Stimulated activated CD8-positive, alpha-beta memory T cell treated with anti-CD3 and anti-CD28 coated beads, Interleukin-15, amount 100 ng/mL, for 4 hours (primary cell): ENCODE measurements around the gene NLGN2.
A peak's percentile ranks its signal among the peaks of the same experiment; 100 is the strongest.

Experiments used
- DNase-seq, 2 donors: peaks; one replicate each; pipeline ENCODE4 v3.0.0-alpha.2; 2020; ENCODE audit warnings: low read depth in 2 of 2

Gene NLGN2

DNA sequence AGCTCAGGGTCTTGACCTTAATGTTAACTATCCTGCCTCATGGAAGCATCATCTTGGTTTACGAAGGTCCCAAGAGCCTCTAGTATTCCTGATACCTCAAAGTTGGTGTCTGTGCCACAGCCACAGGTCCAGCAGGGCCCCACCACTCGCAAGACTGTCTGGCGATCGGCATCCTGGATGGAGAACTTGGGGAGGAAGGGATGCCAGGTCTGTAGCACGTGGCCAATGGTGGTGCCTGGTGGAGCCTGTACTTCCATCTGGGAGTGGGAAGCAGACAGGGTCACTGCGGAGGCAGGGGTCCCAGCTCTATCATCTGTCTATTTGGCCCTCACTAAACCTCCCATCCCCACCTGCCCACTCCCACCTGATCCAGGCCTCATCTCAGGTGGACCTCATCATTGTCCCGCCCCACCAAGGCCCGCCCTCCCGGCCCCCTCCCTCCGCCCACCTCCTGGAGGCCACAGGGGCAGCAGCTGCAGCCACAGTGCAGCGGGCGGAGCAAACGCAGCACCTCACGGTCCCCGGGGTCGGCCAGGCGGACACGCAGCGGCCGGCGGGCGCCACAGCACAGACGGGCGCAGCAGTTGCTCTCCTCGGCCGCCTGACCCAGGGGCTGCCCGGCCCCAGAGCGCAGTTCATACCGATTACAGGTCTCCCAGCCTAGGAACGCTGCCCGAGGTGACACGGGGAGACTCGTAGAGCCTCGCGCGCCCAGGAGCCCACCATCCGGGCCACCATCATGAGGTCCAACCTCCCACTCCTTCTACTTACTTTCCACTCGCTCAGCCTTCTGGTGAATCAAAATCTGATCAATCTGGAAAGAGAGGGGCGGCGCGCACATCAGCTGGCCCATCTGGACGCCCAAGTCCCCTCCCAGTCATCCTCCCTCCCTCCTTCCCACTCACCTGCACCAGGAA is 14.7 kb upstream of the NLGN2 start:
- no peak for DNase-seq

DNA sequence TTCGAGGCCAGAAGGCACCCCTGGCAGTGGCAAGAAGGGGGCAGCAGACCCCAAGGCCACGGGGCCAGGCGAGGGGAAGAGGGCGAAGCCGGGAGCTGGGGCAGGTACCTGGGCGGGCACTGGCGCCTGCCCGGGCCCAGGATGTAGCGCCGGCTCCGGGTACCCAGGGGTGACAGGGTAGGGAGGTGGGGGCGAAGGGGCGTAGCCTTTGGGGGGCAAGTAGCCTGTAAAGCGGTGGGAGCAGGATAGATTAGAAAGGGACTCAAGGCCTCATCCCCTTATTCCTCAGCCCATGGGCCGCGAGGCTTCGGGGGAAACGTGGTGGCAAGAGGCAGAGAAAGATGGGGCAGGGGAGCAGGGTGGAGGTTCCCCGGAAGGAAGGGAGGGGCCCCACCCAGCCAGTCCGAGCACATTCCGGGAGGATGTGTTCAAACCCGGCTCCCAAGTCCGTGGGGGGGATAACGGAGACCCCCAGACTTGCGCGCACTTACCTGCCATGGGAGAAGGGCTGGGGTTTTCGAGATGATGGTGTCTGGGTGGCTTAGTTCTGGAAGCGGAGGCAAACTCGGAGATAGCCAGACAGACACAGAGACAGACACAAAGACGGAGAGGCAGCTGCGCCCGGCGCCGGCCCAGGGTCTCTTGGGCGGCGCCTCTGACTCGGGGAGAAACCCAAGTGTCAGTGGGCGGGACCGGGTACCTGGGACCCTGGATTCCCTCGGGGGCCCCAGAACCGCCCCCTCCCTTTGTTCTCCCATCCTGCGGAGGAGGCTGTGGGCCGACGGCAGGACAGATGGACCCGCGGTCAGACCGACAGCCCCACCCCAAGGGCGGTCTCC is 13.8 kb upstream of the NLGN2 start:
- DNase-seq: peak in 1 of 2 donors; percentile 36

DNA sequence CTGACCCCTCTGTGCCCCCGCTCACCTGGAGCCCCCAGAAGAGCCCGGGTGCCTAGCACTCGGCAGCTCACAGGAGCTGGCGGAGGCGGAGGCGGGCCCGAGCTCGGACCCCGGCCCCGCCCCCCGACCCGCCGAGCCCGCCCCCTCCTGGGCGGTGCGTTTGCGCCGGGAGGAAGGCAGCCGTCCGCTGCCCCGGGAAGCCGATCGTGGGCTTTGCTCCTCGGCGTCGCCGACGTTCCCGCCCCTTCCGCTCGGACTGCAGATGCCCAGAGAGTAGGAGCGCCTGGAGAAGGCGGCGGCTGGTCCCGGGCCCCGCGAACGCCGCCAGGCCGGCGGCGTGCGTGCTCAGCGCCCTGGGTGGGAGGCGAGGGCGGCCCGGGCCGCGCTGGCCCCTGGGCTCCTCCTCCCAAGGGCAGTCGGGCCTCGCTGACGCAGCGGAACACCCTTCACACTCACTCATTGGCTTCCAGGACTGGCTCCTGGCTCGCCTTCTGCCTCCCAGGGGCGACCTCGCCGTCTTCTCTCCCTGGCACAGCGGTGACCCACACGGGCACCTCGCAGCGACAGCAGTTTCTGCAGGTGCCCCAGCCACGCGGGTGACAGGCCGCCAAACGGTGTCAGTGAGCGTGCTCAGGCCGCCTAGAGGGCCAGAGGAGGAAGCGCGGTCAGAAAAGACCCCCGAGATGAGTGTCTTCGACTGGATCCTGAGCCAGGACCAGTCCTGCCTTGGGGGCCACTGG is 13.0 kb upstream of the NLGN2 start, which contains the start of gene PLSCR3:
Gene PLSCR3 (minus strand): TSS at position 74 of the 740 bp plus-strand sequence. CDS start 415 bp downstream, outside the sequence.
- peak; percentile 58 to 75 for DNase-seq

DNA sequence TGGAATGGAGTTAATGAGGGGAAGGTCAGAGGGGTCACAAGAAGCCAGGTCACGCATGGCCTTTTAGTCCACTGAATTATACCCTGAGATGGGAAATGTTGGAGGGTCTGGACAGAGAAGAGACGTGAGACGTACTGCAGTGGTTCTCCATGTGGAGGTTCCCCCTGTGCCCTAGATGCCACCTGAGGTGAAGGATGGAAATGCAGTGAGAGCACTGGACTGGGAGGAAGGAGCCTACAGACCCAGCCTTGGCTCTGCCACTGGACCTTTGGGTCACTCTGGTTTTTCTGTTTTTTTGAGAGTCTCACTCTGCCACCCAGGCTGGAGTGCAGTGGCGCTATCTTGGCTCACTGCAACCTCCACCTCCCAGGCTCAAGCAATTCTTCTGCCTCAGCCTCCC is 11.5 kb upstream of the NLGN2 start:
- DNase-seq: no peak

DNA sequence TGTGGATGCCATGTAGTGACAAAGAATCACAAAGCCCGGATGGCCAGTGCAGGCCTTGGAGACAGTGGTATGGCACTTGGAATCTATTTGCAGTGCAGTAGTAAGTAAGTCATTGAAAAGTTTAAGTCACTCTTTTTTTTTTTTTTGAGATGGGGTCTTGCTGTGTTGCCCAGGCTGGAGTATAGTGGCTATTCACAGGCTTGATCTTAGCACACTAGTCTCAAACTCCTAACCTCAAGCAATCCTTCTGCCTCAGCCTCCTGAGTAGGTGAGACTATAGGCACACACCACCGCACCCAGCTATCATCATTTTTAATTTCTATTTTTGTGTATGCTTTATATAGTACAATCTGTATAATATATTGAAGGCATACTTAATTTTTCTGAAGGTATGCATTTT is 9.0 kb upstream of the NLGN2 start:
- DNase-seq: no peak

DNA sequence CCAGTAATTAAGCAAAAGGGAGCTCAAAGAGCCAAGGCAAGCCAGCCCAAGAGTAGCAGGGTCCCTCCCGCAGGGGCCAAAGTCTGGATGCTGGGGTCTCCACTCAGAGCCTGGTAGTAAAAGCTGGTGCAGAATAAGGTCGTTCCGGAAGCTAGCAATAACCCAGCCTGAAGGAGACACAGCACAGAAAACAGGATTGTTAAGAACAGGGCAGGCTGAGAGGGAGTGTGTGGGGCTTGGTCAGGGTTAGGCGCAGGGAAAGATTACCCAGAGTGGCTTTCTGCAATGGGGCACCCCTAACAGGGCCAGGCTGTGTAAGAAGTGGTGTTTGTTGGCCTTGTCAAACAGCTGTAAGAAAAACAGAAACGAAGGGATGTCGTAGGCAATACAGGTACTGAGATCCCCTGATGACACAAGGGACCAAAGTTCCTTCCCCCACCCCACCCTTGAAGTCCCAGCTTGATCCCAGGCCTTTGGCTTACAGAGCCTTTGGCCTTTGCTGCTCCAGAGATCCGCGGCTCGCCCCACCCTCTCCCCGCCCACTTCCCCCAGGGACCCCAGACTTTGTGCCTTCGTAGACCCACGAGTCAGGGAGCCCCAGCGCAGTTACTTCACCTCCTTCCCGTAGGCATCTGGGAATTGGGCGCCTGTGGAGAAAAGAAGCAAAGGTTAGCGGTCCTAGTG is 4.5 kb upstream of the NLGN2 start:
- no peak for DNase-seq

DNA sequence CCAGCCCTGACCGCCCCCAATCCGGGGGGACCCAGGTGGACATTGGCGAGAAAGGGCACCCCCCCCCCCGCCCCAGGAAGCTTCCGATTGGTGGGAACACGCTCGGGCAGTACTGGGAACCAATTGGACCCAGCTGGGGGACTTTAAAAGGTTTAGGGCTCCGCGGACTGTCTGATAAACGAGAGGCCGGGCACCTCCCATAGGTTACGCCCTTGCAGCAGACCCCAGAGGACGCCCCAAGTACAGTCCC is 4.0 kb upstream of the NLGN2 start:
- DNase-seq: no peak

DNA sequence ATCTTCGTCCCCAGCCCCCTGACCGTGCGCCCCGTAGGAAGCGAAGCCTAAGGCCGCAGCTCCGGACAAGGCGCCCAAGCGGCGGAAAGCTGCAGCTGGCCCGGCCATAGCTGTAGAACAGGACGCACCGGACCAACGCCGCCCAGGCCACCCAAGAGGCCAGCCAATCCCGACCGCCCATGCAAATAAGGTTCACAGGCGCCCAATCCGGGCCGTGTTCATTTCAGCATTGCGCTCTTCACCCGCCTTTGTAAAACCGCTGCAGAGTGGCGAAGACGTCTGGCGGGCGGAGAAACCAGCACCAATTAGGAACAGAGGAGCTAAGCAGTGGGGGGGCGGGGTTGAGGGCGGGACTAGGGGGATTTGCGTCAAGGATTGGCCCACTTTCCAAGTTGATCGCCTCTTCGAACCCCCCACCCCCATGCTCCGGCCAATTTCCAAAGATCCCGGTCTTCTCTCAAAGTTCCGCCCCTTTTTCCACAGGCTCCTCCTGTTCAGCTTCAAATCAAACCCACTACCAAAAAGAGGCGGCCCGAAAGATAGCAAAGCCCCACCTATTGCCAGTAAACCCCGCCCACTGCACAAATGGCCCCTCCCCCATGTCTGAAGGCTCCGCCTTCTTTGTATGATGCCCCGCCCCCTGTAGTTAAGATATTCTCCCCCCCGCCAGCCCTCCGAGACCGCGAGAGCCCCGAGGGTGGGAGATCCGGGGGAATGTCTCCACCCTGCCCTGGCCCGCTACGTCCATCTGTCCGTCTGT is 3.5 kb upstream of the NLGN2 start, which contains the start of gene TMEM256:
Gene TMEM256 (minus strand): TSS at position 121 of the 760 bp plus-strand sequence. CDS start 13 bp downstream, at position 108.
- DNase-seq: peak; percentile 88 to 93

DNA sequence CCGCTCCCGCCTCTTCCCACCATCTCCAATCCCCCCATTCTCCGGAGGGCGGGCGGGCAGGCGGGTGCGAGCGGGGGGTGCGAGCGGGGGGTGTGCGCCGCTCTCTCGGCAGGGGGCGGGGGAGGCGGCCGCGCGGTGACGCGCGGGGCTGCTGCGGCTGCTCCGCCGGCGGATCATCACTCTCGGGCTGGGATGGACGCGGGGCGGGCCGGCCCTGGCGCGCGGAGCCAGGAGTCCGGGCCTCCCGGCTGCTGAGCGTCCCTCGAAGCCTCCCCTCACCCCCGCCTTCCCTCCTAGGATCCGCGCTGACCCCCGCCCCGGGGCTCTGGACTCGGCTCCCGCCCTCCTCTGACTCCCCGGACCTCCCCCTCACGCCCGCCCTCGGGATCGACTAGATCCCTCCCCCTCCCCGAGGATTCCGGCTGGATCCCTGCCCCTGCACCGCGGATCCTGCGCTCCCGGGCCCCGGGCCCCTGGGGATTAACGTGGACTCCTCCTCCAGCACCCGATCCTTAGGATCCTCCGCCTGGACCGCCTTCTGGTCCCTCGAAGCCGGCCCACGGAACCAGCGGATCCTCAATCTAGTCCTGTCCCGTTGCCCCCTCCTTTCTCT is 2.8 kb upstream of the NLGN2 start:
- DNase-seq: peak; percentile 38 to 50

DNA sequence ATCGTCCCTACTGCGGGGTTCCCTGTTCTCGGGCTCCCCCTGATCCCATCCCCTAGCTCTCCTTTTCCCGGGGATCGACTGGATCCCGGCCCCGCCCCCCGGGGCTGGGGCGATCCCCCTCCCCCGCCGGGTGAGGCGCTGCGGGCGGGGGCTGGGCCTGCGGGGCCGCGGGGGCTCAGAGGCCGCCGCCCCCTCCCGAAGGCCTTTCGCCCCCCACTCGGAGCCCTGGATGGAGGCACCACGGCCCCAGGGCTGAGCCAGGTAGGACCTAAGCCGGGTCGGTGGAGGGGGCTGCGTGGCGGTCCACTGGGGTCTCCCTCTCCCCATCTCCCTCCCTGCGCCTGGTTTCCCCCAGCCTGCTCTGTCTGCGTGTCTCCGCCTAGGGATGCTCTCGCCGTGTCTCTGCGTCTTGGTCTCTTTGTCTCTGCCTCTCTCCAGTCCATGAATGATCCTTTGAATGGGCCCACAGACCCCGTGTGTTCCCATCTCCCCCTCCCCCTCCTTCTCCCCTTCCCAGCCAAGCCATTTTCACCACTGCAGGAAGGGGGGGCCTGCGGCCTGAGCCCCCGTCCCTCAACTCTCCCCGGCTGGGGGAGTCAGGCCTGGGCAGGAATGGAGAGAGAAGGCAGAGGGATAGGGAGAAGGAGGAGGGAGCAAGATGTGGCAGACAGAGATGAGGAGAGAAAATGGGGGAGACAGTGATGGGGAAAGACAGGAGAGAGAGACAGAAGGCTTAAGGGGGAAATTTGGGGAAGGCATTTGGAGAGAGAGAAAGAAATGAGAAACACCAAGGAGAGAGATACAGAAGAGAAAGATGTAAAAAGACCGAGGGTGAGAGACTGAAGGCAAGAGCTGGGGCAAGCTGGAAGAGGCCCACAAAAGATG is 2.1 kb upstream of the NLGN2 start:
- no peak for DNase-seq

DNA sequence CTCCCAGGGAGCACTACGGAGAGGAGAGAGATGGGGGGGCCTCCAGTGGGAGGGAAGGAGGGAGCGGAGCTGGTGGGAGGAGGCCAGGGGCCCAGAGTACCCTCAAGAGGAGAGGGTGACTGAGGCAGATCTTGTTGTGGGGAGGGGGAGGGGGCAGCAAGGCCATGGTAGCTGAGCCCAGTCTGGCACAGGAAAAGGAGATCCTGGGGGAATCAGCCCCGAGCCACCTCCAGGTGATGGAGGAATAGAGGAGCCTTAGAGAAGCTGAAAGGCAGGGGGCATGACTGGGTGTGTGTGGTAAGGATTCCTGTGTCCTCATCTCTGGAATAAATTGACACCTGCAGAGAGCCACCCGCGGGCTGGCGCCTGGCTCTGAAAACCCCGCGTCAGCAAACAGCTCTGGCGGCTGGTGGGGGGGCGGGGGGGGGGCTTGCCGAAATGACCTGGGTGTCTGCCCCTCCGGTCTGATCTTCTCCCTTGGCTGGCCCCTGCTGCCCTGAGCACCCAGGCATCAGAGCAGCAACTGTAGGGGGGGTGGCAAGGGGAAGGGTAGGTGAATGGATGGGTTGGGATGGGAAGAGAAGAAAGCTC is 1.3 kb upstream of the NLGN2 start:
- DNase-seq: no peak

DNA sequence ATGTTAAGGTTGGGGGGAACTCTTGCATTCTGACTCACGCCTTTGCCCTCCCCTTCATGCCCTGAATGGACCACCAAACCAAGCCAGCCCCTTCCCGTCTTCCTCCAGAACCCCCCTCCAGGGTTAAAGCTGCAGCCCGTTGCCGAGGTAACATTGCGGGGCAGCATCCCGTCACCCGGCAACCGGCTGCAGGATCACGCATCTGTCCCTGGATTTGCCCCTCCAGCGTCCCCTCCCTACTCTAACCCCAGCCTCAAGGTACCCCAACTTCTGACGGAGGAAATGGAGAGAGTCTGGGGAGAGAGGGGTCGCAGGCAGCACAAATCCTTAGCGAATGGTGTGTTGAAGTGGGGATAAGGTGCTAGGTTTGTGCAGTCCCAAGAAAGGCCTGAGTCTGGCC is 563 bp upstream of the NLGN2 start:
- no peak for DNase-seq

DNA sequence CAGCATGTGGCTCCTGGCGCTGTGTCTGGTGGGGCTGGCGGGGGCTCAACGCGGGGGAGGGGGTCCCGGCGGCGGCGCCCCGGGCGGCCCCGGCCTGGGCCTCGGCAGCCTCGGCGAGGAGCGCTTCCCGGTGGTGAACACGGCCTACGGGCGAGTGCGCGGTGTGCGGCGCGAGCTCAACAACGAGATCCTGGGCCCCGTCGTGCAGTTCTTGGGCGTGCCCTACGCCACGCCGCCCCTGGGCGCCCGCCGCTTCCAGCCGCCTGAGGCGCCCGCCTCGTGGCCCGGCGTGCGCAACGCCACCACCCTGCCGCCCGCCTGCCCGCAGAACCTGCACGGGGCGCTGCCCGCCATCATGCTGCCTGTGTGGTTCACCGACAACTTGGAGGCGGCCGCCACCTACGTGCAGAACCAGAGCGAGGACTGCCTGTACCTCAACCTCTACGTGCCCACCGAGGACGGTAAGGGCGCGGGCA is 645 bp downstream of the NLGN2 start:
- no peak for DNase-seq

DNA sequence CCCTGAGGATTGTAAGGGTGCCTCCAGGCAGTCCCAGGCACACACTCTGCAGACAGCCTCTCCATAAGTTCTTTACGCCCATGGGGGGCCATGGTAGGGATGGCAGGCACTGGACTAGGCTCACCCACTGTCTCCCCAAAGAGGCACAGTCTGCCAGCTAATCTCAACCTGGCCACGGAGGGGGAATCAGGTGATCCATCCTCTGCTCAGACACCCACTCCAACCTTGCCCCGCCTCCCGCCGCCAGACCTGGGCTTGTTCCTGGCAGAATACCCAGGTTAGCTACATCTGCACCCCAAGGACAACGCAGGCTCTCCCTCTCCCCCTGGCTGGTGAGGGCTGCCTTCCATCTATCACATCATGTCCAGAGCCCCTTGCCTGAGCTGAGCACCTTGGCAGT is 1.2 kb downstream of the NLGN2 start:
- DNase-seq: no peak

DNA sequence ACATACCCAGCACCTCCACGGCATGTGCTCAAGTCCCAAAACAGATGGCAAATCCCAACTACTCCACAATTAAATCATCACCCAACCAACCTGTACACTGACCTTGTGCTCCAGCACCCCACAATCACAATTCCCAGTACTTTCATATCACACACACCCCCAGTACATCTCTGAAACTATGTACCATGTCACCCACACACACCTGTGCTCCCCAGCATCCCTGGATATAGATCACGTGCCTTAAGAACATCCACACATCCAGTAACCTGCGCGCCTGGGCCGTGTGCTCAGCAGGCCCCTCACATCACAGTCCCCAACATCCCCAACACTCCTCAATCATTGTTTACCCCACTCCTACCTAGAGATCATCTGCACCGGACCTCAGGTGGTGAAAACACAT is 2.1 kb downstream of the NLGN2 start:
- no peak for DNase-seq

DNA sequence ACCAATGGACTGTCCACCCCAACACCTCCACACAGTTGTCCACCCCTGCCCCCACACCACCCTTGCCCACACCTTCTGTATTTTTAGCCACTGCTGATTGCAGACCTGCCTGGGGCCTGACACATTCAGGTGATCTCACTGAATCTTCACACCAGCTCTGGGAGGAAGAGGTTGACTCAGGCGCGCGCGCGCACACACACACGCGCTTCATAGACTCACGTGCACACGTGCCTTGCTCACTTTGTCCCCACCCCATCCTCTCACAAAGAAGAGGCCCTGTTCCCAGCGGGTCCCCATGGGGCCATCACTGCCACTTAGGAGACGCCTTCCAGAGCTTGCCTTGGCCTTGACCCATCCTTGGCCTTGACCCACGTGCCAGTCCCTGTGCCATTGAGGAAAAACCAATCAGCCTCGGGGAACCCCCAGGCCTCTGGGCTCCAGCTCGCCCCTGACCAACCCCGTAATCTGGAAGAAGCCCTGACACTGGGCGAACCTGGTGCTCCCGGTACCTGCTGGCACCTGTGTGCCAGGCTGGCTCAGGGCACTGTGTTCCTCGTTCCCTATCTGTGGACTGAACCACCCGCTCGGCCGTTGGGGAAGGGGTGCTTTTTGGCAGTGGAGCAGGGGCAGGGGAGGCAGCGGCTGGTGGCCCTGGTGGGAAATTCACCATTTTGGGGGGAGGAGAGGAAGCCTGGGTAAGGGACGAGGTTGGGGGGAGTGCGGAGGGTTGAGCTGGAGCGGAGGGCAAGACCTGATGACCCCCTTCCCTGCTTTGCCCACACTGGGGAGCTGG is 3.2 kb downstream of the NLGN2 start:
- DNase-seq: no peak

DNA sequence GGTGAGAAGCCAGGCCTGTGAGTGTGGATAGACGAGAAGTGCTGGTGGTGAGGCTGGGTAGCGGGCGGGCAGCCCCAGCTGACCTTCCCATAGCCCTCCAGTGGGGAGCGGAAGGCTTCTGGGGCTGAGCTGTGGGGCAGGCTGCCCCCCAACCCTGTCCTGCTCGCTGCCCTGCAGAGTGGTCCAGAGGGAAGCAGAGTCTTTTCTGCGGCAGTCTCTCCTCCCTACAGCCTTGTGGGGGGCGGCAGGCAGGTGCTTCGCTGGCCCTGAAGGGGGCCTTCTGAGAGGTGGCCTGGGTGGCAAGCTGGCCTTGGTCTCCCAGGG is 3.7 kb downstream of the NLGN2 start:
- no peak for DNase-seq

DNA sequence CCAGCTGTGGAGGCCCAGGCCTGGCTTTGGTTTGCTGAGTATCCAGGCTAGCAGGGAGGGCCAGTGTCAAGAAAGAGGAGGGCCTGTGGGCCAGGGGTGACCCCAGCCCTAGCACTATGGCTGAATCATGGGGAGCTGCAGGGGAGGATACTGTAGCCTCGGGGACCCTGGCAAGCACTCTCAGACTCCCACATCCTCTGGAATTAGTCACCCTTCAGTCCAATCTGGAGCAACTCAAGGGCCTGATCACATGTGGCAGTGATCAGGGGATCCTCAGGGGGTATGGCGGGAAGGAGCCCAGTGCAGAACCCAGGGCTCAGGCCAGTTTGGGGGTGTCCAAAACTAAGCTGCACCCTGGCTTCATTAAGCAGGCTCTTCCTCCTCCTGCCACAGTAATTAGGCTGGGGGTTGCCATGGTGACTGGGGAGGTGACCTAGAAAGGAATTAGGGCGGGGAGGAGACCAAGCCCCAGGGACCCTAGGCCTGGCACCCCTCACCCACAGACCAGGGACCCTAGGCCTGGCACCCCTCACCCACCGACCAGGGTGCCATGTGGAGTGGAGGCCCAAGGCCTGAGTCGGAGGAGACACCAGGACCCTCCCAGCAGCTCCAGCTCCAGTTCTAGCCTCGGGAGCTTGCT is 5.8 kb downstream of the NLGN2 start:
- DNase-seq: no peak
